ENCODE measurements around the gene PSME1.

PSME1 gene

GRCh38 chr14:24177041-24177825 lies 41.2 kb downstream of the PSME1 start:
- DNase-seq = no peak

- DNase-seq = no peak
Measured at GRCh38 chr14:24177891-24178290, 41.9 kb downstream of the PSME1 start.

- no peak for DNase-seq
Measured at GRCh38 chr14:24178399-24179178, 42.6 kb downstream of the PSME1 start.

- no peak for DNase-seq
Measured at GRCh38 chr14:24179294-24179960, 43.4 kb downstream of the PSME1 start.

DNA sequence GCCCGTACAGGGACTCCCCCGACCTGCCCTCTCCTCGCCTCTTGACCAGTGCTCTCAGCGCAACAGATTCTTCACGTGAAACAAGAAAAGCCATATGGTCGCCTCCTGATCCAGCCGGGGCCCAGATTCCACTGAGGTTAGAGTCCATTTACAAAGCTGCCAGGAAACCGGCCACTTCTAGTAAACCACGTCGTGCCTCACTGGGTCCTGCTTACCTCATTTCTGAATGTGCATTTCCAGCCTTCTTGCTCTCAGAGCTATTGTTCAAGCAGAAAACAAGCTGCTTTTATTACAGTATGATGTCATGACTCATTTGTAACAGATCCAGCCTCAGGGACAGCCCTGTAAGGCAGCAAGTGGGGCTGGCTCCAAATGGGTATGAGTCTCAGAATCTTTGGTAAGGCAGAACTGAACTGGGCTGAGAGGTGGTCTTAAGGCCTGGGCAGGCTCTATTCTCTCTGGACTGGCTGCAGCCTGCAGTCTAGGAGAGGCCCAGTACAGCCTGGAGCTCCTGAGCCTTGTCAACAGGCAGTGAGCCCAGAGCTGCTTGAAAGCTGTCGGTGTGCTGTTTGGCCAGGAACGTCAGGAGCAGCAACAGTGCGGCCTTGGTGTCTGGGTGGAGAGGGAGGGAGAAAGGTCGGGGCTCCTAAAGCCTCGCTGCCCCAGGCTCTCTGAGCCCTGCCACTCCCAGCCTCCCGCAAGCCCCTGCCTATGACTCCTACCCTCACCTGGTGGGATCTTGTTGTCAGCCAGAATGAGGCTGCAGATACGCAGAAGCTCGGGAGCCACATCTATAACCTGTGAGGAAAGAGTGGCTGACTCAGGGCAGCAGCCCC lies 44.2 kb downstream of the PSME1 start:
- DNase-seq = no peak

- no peak for DNase-seq
Measured at GRCh38 chr14:24181371-24182077, 45.5 kb downstream of the PSME1 start.

- no peak for DNase-seq
Measured at GRCh38 chr14:24182110-24182882, 46.3 kb downstream of the PSME1 start.

DNA sequence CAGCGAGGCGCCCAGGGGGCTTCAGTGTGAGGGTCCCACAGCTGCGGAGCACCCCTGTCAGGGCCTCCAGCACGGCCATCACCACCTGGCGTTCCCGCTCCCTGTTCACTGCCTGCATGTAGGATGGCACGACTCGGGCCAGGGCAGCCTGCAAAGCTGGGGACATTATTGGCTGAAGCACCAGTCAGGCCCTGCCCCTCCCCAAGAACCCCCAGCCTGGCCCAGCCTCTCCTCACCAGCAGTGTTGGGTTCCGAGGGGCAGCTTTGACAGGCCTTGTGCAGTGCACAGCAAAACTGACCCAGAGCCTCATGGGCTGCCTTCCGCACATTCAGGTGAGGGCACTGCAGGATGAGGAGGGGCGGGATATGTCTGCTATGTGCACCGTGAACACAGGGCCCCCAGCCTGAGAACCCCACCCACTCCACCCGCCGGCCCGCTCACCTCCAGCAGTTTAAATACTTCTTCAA lies 47.1 kb downstream of the PSME1 start:
- no peak for DNase-seq

GRCh38 chr14:24184104-24184970 lies 48.3 kb downstream of the PSME1 start:
- no peak for DNase-seq

DNA sequence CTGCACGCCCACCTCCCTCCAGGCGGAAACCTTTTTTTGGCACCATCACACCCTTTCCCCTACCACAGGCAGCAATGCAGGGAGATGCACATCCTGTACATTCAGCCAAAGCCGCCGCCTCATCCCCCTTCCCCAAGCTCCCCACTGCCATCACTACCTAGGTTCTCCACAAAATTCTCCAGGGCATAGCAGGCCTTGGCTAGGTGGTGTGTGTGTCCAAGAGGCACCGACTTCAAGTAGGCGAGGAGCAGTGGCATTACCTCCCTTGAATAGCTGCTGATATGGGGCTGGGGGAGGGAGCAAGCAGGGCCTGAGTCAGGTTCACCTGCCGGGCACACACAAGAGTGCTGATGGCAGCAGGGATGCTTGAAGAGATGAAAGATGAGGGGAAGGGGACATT lies 49.0 kb downstream of the PSME1 start:
- DNase-seq = no peak

- DNase-seq = no peak
Measured at GRCh38 chr14:24185741-24186140, 49.7 kb downstream of the PSME1 start.

- DNase-seq = no peak
Measured at GRCh38 chr14:24186831-24187538, 51.0 kb downstream of the PSME1 start.

DNA sequence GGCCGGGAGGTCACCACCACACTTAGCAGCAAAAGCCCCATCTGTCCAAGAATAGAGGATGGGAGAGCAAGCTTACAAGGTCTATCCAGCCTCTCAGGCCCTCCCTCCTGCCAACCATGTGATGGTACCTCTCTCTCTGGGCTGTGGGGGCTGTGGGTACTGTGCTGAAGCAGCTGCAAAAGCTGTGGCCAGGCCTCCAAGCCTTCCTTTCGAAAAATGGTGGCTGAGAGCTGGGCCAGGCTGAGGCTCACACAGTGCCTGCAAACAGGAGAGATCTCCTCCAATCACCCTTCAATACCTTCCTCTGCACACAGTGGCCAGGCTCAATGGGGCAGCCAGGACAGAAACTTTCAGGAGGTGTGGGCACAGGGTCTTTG lies 51.5 kb downstream of the PSME1 start:
- no peak for DNase-seq
